GM23338 (cell line): ENCODE data around the gene TUBA3E.
"Not testable (repeated sequence)": the region's sequence is repeated elsewhere in the genome, so short reads cannot be mapped to it uniquely, and the experiment has no call there.

Experiments
- CREB1 ChIP-seq: fragments of 250-450 bp; sonication (Bioruptor Pico); IDR thresholded peaks from 2 replicates; pipeline ENCODE4 v1.5.0; 2020; ENCODE audit warnings: low read depth, mild to moderate bottlenecking, moderate library complexity
- CTCF ChIP-seq, 2 experiments: fragments of 200-600 bp in 1 of 2; sonication (generic) in 1 of 2; conservative IDR thresholded peaks; 2 replicates each; pipeline versions ENCODE4 v1.5.1 to v1.6.1; 2016 to 2017; ENCODE audit warnings: antibody characterized with exemption in 2 of 2, low read depth in 2 of 2, mild to moderate bottlenecking in 2 of 2, moderate library complexity in 1 of 2
- ETS1 ChIP-seq: IDR thresholded peaks from 2 replicates; pipeline ENCODE4 v1.6.1; 2016; ENCODE audit warnings: antibody characterized with exemption
- EZH2 ChIP-seq: fragments of 200-600 bp; sonication (generic); IDR thresholded peaks from one replicate; pipeline ENCODE4 v1.8.0; 2017; ENCODE audit warnings: antibody characterized with exemption, mild to moderate bottlenecking, low read depth; ENCODE audit not compliant: unreplicated experiment
- EZH2phosphoT487 ChIP-seq: fragments of 200-600 bp; sonication (generic); IDR thresholded peaks from one replicate; pipeline ENCODE4 v1.8.1; 2018; ENCODE audit warnings: antibody characterized with exemption; ENCODE audit not compliant: unreplicated experiment
- JUNB ChIP-seq: IDR thresholded peaks from one replicate; pipeline ENCODE4 v1.6.1; 2016; ENCODE audit warnings: antibody characterized with exemption; ENCODE audit not compliant: unreplicated experiment
- NANOG ChIP-seq: IDR thresholded peaks from 2 replicates; pipeline ENCODE4 v1.6.1; 2016; ENCODE audit warnings: antibody characterized with exemption, borderline replicate concordance
- POLR2AphosphoS5 ChIP-seq: IDR thresholded peaks from 2 replicates; pipeline ENCODE4 v1.6.1; 2016; ENCODE audit warnings: antibody characterized with exemption, low read depth
- REST ChIP-seq: IDR thresholded peaks from one replicate; pipeline ENCODE4 v1.6.1; 2018; ENCODE audit warnings: antibody characterized with exemption; ENCODE audit not compliant: unreplicated experiment
- STAT1 ChIP-seq: IDR thresholded peaks from one replicate; pipeline ENCODE4 v1.6.1; 2016; ENCODE audit warnings: antibody characterized with exemption; ENCODE audit not compliant: unreplicated experiment
- ZNF114 ChIP-seq: fragments of 250-450 bp; sonication (Bioruptor Pico); IDR thresholded peaks from 2 replicates; pipeline ENCODE4 v1.5.0; 2020; ENCODE audit warnings: mild to moderate bottlenecking, moderate library complexity
- ZNF462 ChIP-seq: fragments of 250-450 bp; sonication (Bioruptor Pico); IDR thresholded peaks from 2 replicates; pipeline ENCODE4 v1.5.0; 2020; ENCODE audit warnings: mild to moderate bottlenecking, moderate library complexity

- not testable (repeated sequence) for TF ChIP-seq CTCF (conservative IDR thresholded peaks at IDR 0.05; ENCODE audit: low read depth in 2 of 2); POLR2AphosphoS5; EZH2; EZH2phosphoT487; REST; CREB1 (CRISPR knock-in tag); NANOG; ETS1; ZNF462 (CRISPR knock-in tag); JUNB; STAT1; ZNF114
Measured at GRCh38 chr2:130219147-130219546, 20.9 kb upstream of the TUBA3E start.
